ENCODE results near the gene SRP68. TPM values are rescaled to one million over a fixed set of nuclear protein-coding genes. Genes with fewer than 3 reads are reported as not detected.

SRP68 gene
- total RNA-seq, 1 donor from 2014 or later = 45.7 TPM

GRCh38 chr17:76033139-76033538 is 39.2 kb downstream of the SRP68 start:
- H3K27me3 ChIP-seq (ENCODE audit: control insufficient read depth, insufficient read depth, low read length) = no peaks in the 10 kb centered on the region
- H3K36me3 ChIP-seq (ENCODE audit: control insufficient read depth, insufficient read depth, low read length) = no peaks in the 10 kb centered on the region
- no peak for DNase-seq (ENCODE audit: low read depth)
- TF ChIP-seq CTCF (IDR thresholded peaks at IDR 0.05; ENCODE audit: insufficient read depth, low read length, poor library complexity, severe bottlenecking) = no peak
- H3K4me3 ChIP-seq (ENCODE audit: low read depth, low read length) = no peak overlapping the region

GRCh38 chr17:76032780-76033108 is 39.6 kb downstream of the SRP68 start:
- H3K36me3 ChIP-seq (ENCODE audit: control insufficient read depth, insufficient read depth, low read length) = no peaks in the 10 kb centered on the region
- no peak for DNase-seq (ENCODE audit: low read depth)
- no peaks in the 10 kb centered on the region for H3K27me3 ChIP-seq (ENCODE audit: control insufficient read depth, insufficient read depth, low read length)
- H3K4me3 ChIP-seq (ENCODE audit: low read depth, low read length) = no peak overlapping the region
- no peak for TF ChIP-seq CTCF (IDR thresholded peaks at IDR 0.05; ENCODE audit: insufficient read depth, low read length, poor library complexity, severe bottlenecking)

GRCh38 chr17:76032073-76032779 is 40.1 kb downstream of the SRP68 start:
- Histone ChIP-seq H3K27me3 (ENCODE audit: control insufficient read depth, insufficient read depth, low read length) (no peaks in the 10 kb centered on the region), H3K36me3 (ENCODE audit: control insufficient read depth, insufficient read depth, low read length) (no peaks in the 10 kb centered on the region), H3K4me3 (ENCODE audit: low read depth, low read length) (no peak overlapping the region)
- DNase-seq (ENCODE audit: low read depth) = no peak
- TF ChIP-seq CTCF (IDR thresholded peaks at IDR 0.05; ENCODE audit: insufficient read depth, low read length, poor library complexity, severe bottlenecking) = peak; percentile 22

- DNase-seq (ENCODE audit: low read depth) = peak; percentile 32
These were observed 45.0 kb downstream of the SRP68 start, which contains the start of gene EVPL for GRCh38 chr17:76027159-76027839. Gene EVPL, minus strand, starts transcription at chr17:76027306. Its CDS starts 108 bp downstream, at chr17:76027198.

GRCh38 chr17:76026714-76027158 is 45.6 kb downstream of the SRP68 start:
- DNase-seq (ENCODE audit: low read depth) = no peak
- no peaks in the 10 kb centered on the region for H3K36me3 ChIP-seq (ENCODE audit: control insufficient read depth, insufficient read depth, low read length)
- TF ChIP-seq CTCF (IDR thresholded peaks at IDR 0.05; ENCODE audit: insufficient read depth, low read length, poor library complexity, severe bottlenecking) = peak; percentile 39
- H3K4me3 ChIP-seq (ENCODE audit: low read depth, low read length) = peak overlapping the region; percentile 45
- no peaks in the 10 kb centered on the region for H3K27me3 ChIP-seq (ENCODE audit: control insufficient read depth, insufficient read depth, low read length)

More at GRCh38 chr17:76027159-76027839, 45.0 kb downstream of the SRP68 start, which contains the start of gene EVPL:
- Histone ChIP-seq H3K36me3 (ENCODE audit: control insufficient read depth, insufficient read depth, low read length) (no peaks in the 10 kb centered on the region), H3K27me3 (ENCODE audit: control insufficient read depth, insufficient read depth, low read length) (no peaks in the 10 kb centered on the region), H3K4me3 (ENCODE audit: low read depth, low read length) (peak within 1 kb of the TSS; percentile 45)
- TF ChIP-seq CTCF (IDR thresholded peaks at IDR 0.05; ENCODE audit: insufficient read depth, low read length, poor library complexity, severe bottlenecking) = no peak

Data from kidney epithelial cell (primary cell).